KMS-11 (cell line): Measurements from ENCODE around the gene RANBP1.

Experiments used
- H2AFZ ChIP-seq: fragments of 200-600 bp; sonication (generic); 2 replicates; pipeline ENCODE4 v1.6.1; 2016; ENCODE audit warnings: antibody characterized with exemption, mixed run types, low read depth
- H3K27ac ChIP-seq: fragments of 200-600 bp; sonication (generic); 2 replicates; pipeline ENCODE4 v1.6.1; 2016; ENCODE audit warnings: mild to moderate bottlenecking, mixed run types
- H3K27me3 ChIP-seq: fragments of 200-600 bp; sonication (generic); 2 replicates; pipeline ENCODE4 v1.6.1; 2017; ENCODE audit warnings: mild to moderate bottlenecking, low read depth, mixed run types, moderate library complexity; ENCODE audit not compliant: insufficient read depth
- H3K36me3 ChIP-seq: fragments of 200-600 bp; sonication (generic); 2 replicates; pipeline ENCODE4 v1.6.1; 2017; ENCODE audit warnings: mild to moderate bottlenecking, mixed run types; ENCODE audit not compliant: insufficient read depth
- H3K4me1 ChIP-seq: fragments of 200-600 bp; sonication (generic); 2 replicates; pipeline ENCODE4 v1.6.1; 2016; ENCODE audit warnings: mild to moderate bottlenecking, low read depth, mixed run types; ENCODE audit not compliant: poor library complexity, severe bottlenecking
- H3K4me2 ChIP-seq: fragments of 200-600 bp; sonication (generic); 2 replicates; pipeline ENCODE4 v1.7.0; 2016; ENCODE audit warnings: mild to moderate bottlenecking, mixed run types
- H3K4me3 ChIP-seq: fragments of 200-600 bp; sonication (generic); IDR thresholded peaks from 2 replicates; pipeline ENCODE4 v1.6.1; 2017; ENCODE audit warnings: low read depth, low read length, mixed read lengths; ENCODE audit not compliant: insufficient read depth
- H3K79me2 ChIP-seq: fragments of 200-600 bp; sonication (generic); 2 replicates; pipeline ENCODE4 v1.6.1; 2016; ENCODE audit warnings: low read depth, mixed run types; ENCODE audit not compliant: insufficient read depth
- H3K9ac ChIP-seq: fragments of 200-600 bp; sonication (generic); 2 replicates; pipeline ENCODE4 v1.6.1; 2016; ENCODE audit warnings: mild to moderate bottlenecking, mixed run types
- H4K20me1 ChIP-seq: fragments of 200-600 bp; sonication (generic); 2 replicates; pipeline ENCODE4 v1.6.1; 2016; ENCODE audit warnings: mild to moderate bottlenecking, mixed run types; ENCODE audit not compliant: insufficient read depth
- TF ChIP-seq, protein P1 (sequence below): fragments of 200-600 bp; sonication (generic); conservative IDR thresholded peaks from 2 replicates; pipeline ENCODE4 v1.6.1; 2017; ENCODE audit warnings: low read depth, mild to moderate bottlenecking, antibody characterized with exemption, low read length, moderate library complexity, mixed read lengths

Gene RANBP1

DNA sequence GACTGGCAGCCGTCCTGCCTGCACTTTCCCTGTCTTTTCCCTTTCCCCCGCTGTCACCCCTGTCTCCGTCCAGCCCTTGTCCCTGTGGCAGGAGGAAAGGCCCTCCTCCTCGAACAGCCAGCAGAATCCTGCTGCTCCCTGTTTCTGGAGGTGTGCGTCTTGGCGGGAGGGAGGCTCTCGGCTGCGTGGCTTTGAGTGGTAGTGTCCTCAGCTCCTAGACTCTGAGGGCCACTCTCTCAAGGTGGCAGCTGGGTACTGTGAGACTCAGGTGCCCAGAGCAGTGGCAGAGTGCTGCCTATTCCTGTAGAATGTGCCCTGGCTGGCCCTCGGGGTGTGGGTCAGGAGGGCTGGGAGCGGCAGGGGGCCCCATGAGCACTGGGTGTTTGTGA is 9.1 kb upstream of the RANBP1 start:
- H3K27ac ChIP-seq, result no peak overlapping the region
- TF ChIP-seq, protein P1, sequence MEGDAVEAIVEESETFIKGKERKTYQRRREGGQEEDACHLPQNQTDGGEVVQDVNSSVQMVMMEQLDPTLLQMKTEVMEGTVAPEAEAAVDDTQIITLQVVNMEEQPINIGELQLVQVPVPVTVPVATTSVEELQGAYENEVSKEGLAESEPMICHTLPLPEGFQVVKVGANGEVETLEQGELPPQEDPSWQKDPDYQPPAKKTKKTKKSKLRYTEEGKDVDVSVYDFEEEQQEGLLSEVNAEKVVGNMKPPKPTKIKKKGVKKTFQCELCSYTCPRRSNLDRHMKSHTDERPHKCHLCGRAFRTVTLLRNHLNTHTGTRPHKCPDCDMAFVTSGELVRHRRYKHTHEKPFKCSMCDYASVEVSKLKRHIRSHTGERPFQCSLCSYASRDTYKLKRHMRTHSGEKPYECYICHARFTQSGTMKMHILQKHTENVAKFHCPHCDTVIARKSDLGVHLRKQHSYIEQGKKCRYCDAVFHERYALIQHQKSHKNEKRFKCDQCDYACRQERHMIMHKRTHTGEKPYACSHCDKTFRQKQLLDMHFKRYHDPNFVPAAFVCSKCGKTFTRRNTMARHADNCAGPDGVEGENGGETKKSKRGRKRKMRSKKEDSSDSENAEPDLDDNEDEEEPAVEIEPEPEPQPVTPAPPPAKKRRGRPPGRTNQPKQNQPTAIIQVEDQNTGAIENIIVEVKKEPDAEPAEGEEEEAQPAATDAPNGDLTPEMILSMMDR, result no peak
- no peak overlapping the region for H3K9ac ChIP-seq
- H3K4me2 ChIP-seq, result no peak overlapping the region
- H3K4me1 ChIP-seq, result no peaks in the 10 kb centered on the region
- H4K20me1 ChIP-seq, result no peaks in the 10 kb centered on the region
- no peaks in the 10 kb centered on the region for H3K36me3 ChIP-seq
- no peak overlapping the region for H3K4me3 ChIP-seq
- no peaks in the 10 kb centered on the region for H3K27me3 ChIP-seq
- H3K79me2 ChIP-seq, result no peaks in the 10 kb centered on the region
- no peak overlapping the region for H2AFZ ChIP-seq

DNA sequence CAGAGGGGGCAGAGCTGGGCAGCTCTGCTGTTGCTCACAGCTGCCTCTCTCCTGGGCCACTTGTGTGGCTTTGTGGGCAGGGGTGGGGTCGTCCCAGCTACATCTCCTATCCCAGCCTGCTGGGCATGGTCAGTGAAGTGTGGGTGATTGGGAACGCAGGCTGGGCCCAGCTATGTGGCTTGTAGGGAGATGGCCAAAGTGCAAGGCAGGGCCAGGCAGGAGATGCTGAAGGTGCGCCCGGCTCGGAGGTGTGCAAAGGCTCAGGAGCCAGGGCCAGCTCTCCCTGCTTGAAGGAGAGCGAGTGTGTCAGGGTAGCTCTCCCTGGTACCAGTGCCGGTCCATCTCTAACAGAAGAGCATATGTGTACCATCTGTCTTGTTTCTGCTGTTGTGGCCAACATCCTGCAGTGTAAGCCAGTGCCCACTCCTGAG is 8.4 kb upstream of the RANBP1 start:
- Histone ChIP-seq H3K4me3 (no peak overlapping the region), H3K9ac (no peak overlapping the region)

DNA sequence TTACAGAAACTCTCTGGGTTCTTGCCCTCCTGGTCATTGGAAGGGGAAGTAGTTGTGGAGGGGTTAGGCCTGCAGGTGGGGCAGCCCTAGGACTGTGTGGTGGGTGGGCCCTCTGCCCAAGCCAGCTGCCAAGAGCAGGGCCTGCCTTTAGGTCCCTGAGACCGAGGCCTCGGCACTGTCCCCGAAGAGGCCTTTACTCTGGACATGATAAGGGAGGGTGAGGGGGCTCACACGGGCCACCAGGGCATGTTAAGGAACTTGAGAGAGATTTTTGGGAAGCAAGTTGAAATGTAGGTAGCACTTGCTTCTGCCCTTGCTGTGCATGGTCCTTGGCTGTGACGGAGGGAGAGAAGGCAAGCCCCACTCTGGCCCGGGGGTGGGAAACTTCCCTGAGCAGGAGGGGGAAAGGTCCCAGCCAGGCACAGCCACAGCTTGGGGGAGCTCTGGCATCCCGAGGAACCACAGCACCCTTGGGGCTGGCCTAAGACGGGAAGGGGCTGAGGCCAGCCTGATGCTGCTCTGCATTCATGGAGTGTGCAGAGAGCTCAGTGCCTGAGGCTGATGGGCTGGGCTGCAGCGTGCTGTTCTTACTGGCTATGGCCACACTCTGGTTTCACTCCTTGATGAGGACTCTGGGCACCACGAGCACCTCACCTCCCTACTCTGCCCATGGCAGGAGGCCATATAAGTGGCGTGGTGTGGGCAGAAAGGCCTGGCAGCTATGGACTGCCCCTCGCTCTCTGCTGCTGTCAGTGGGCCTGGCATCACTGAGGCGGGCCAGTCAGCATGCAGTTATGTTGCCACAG is 7.8 kb upstream of the RANBP1 start:
- Histone ChIP-seq H4K20me1 (no peaks in the 10 kb centered on the region), H2AFZ (no peak overlapping the region), H3K4me2 (no peak overlapping the region), H3K4me1 (no peaks in the 10 kb centered on the region), H3K27me3 (no peaks in the 10 kb centered on the region), H3K9ac (no peak overlapping the region), H3K4me3 (no peak overlapping the region), H3K27ac (no peak overlapping the region), H3K79me2 (no peaks in the 10 kb centered on the region), H3K36me3 (no peaks in the 10 kb centered on the region)
- TF ChIP-seq, protein P1, result no peak

More for the DNA sequence above, 8.4 kb upstream of the RANBP1 start:
- Histone ChIP-seq H3K4me1 (no peaks in the 10 kb centered on the region), H4K20me1 (no peaks in the 10 kb centered on the region), H3K4me2 (no peak overlapping the region), H2AFZ (no peak overlapping the region), H3K79me2 (no peaks in the 10 kb centered on the region), H3K36me3 (no peaks in the 10 kb centered on the region), H3K27me3 (no peaks in the 10 kb centered on the region), H3K27ac (no peak overlapping the region)
- TF ChIP-seq, protein P1, result no peak

DNA sequence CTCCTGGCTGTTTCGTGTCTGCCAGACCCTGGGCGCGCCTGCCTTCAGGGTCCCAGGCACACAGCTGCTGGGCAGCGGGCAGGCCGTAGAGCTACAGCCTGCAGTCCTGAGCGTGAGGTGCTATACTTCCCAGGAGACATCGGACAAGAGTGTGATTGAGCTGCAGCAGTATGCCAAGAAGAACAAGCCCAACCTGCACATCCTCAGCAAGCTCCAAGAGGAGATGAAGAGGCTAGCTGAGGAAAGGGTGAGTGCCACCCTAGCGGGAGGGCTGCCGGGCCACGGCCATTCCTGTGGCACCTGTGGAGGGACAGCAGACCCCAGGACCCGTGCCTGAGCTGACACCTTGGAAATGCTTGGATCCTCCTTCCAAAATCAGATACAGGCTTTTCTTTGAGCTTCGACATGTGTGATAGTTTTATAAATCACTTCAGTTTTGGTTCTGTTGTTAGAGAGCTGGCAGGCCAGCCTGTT is 7.1 kb upstream of the RANBP1 start:
- Histone ChIP-seq H3K4me1 (no peaks in the 10 kb centered on the region), H4K20me1 (no peaks in the 10 kb centered on the region), H3K79me2 (no peaks in the 10 kb centered on the region), H3K9ac (no peak overlapping the region), H2AFZ (no peak overlapping the region), H3K27me3 (no peaks in the 10 kb centered on the region), H3K4me3 (no peak overlapping the region), H3K4me2 (no peak overlapping the region), H3K27ac (no peak overlapping the region), H3K36me3 (no peaks in the 10 kb centered on the region)
- TF ChIP-seq, protein P1, result no peak
